ENCODE results near the gene SOCS3. TPM values are rescaled to one million over a fixed set of nuclear protein-coding genes. Genes with fewer than 3 reads are reported as not detected.

Gene SOCS3
- total RNA-seq, 1 experiment from 2014 or later = 11.3 TPM

GRCh38 chr17:78395155-78395554, 35.3 kb upstream of the SOCS3 start:
- intact Hi-C loops (cut with micrococcal nuclease; ENCODE audit: unreplicated experiment) = no loop called here
- TF ChIP-seq CTCF (IDR thresholded peaks at IDR 0.05; ENCODE audit: insufficient read depth in 1 of 2, low read depth in 1 of 2, low read length in 1 of 2, severe bottlenecking in 1 of 2, unreplicated experiment in 1 of 2) = no peak
- H3K9me3 ChIP-seq = no peaks in the 10 kb centered on the region
- Mint-ChIP-seq H3K4me3 (ENCODE audit: unreplicated experiment) (no peak overlapping the region), H3K9me3 (ENCODE audit: unreplicated experiment) (no peaks in the 10 kb centered on the region), H3K4me1 (ENCODE audit: low read depth, unreplicated experiment) (peaks cover 44% of the 10 kb centered on the region), H3K27me3 (ENCODE audit: insufficient read depth, unreplicated experiment) (no peaks in the 10 kb centered on the region), H3K36me3 (ENCODE audit: insufficient read depth, unreplicated experiment) (peaks cover 90% of the 10 kb centered on the region), H3K27ac (ENCODE audit: unreplicated experiment) (no peak overlapping the region)
- H3K27me3 ChIP-seq (replicated peaks; ENCODE audit: control insufficient read depth, insufficient read depth, low read length) = no peaks in the 10 kb centered on the region
- no peak overlapping the region for H3K4me3 ChIP-seq (ENCODE audit: low read depth, low read length)
- POLR2A ChIA-PET = no interaction called here
- peaks cover 36% of the 10 kb centered on the region for H3K4me1 ChIP-seq
- BruUV-seq (replicated peaks) = no TSS peak
- peaks cover 8% of the 10 kb centered on the region for H3K36me3 ChIP-seq (ENCODE audit: control insufficient read depth, insufficient read depth, low read length)
- CTCF ChIA-PET = interaction anchor here (2.0 kb wide), 1 partner anchor 34 kb away, joined by 10 read pairs; no protein-coding TSS in a partner anchor
- DNase-seq = no peak

- Mint-ChIP-seq H3K4me1 (ENCODE audit: low read depth, unreplicated experiment) (peaks cover 47% of the 10 kb centered on the region), H3K9me3 (ENCODE audit: unreplicated experiment) (no peaks in the 10 kb centered on the region), H3K27ac (ENCODE audit: unreplicated experiment) (no peak overlapping the region), H3K36me3 (ENCODE audit: insufficient read depth, unreplicated experiment) (peaks cover 90% of the 10 kb centered on the region), H3K27me3 (ENCODE audit: insufficient read depth, unreplicated experiment) (no peaks in the 10 kb centered on the region), H3K4me3 (ENCODE audit: unreplicated experiment) (peak overlapping the region; percentile 9)
- no peaks in the 10 kb centered on the region for H3K9me3 ChIP-seq
- no TSS peak for BruUV-seq (replicated peaks)
- intact Hi-C loops (cut with micrococcal nuclease; ENCODE audit: unreplicated experiment) = no loop called here
- peaks cover 8% of the 10 kb centered on the region for H3K36me3 ChIP-seq (ENCODE audit: control insufficient read depth, insufficient read depth, low read length)
- no peak for TF ChIP-seq CTCF (IDR thresholded peaks at IDR 0.05; ENCODE audit: insufficient read depth in 1 of 2, low read depth in 1 of 2, low read length in 1 of 2, severe bottlenecking in 1 of 2, unreplicated experiment in 1 of 2)
- ChIA-PET CTCF (interaction anchor here (0.7 to 2.0 kb wide), 2 partner anchors 28 to 33 kb away, joined by 7 to 10 read pairs; no protein-coding TSS in a partner anchor), POLR2A (interaction anchor here (0.7 kb wide), 1 partner anchor 1411 kb away, joined by 11 read pairs; no protein-coding TSS in a partner anchor)
- no peak overlapping the region for H3K4me3 ChIP-seq (ENCODE audit: low read depth, low read length)
- H3K27me3 ChIP-seq (replicated peaks; ENCODE audit: control insufficient read depth, insufficient read depth, low read length) = no peaks in the 10 kb centered on the region
- peak in 1 of 2 experiments; percentile 49 for DNase-seq
- H3K4me1 ChIP-seq = peaks cover 46% of the 10 kb centered on the region
Measured at GRCh38 chr17:78394209-78394608, 34.3 kb upstream of the SOCS3 start.

GRCh38 chr17:78393575-78393974, 33.7 kb upstream of the SOCS3 start:
- Histone ChIP-seq H3K4me1 (peaks cover 47% of the 10 kb centered on the region), H3K9me3 (no peaks in the 10 kb centered on the region), H3K36me3 (ENCODE audit: control insufficient read depth, insufficient read depth, low read length) (peaks cover 8% of the 10 kb centered on the region), H3K27me3 (replicated peaks; ENCODE audit: control insufficient read depth, insufficient read depth, low read length) (no peaks in the 10 kb centered on the region), H3K4me3 (ENCODE audit: low read depth, low read length) (no peak overlapping the region)
- POLR2A ChIA-PET = interaction anchor here (0.6 kb wide), 1 partner anchor 8 kb away, joined by 7 read pairs; no protein-coding TSS in a partner anchor
- Mint-ChIP-seq H3K36me3 (ENCODE audit: insufficient read depth, unreplicated experiment) (peaks cover 90% of the 10 kb centered on the region), H3K27ac (ENCODE audit: unreplicated experiment) (peak overlapping the region; percentile 24), H3K4me1 (ENCODE audit: low read depth, unreplicated experiment) (peaks cover 47% of the 10 kb centered on the region), H3K9me3 (ENCODE audit: unreplicated experiment) (no peaks in the 10 kb centered on the region), H3K27me3 (ENCODE audit: insufficient read depth, unreplicated experiment) (no peaks in the 10 kb centered on the region), H3K4me3 (ENCODE audit: unreplicated experiment) (peak overlapping the region; percentile 3)
- CTCF ChIA-PET = interaction anchor here (0.7 to 2.0 kb wide), 2 partner anchors 25 to 33 kb away, joined by 3 to 10 read pairs; no protein-coding TSS in a partner anchor
- no peak for TF ChIP-seq CTCF (IDR thresholded peaks at IDR 0.05; ENCODE audit: insufficient read depth in 1 of 2, low read depth in 1 of 2, low read length in 1 of 2, severe bottlenecking in 1 of 2, unreplicated experiment in 1 of 2)
- intact Hi-C loops (cut with micrococcal nuclease; ENCODE audit: unreplicated experiment) = no loop called here
- no TSS peak for BruUV-seq (replicated peaks)
- DNase-seq = no peak

All from Caco-2 (cell line).